Prostate gland (tissue), 2 donors: ENCODE results near the gene USP17L13.
"Not testable (repeated sequence)": the region's sequence is repeated elsewhere in the genome, so short reads cannot be mapped to it uniquely, and the experiment has no call there.

Experiments used
- POLR2A ChIP-seq: fragments of 450-650 bp; IDR thresholded peaks from one replicate; pipeline ENCODE4 v1.6.1; 2016; ENCODE audit warnings: antibody characterized with exemption, mild to moderate bottlenecking
- POLR2AphosphoS5 ChIP-seq: sonication (generic); formaldehyde crosslinking; IDR thresholded peaks from one replicate; pipeline ENCODE4 v1.6.1; 2017; ENCODE audit warnings: antibody characterized with exemption
- TF ChIP-seq, protein P1 (sequence below), 4 experiments: fragments of 200-600 bp in 2 of 4; fragments of 450-650 bp in 2 of 4; sonication (generic) in 2 of 4; IDR thresholded peaks; 1 replicate in 3 of 4; 2 replicates in 1 of 4; pipeline ENCODE4 v1.5.1; 2016 to 2019; ENCODE audit warnings: antibody characterized with exemption in 4 of 4, mild to moderate bottlenecking in 2 of 4, moderate library complexity in 2 of 4

DNA sequence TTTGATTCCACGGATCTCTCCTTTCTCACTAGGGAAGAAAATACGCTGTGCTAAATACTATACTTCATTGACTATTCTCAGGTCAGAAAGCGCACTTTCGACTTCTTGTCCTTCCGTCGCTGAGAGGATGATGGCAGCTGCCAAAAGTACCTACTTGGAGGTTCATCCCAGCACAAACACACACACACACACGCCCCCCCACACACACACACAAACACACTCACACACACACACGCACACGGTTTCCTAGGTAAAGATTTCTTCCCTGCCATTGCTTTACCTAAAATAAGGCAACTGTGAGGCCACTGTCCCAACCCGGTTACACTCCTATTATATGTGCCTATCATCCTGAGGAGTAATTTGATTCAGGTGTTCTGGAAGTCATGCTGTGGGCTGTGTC lies 47.0 kb downstream of the USP17L13 start:
- TF ChIP-seq, protein P1, sequence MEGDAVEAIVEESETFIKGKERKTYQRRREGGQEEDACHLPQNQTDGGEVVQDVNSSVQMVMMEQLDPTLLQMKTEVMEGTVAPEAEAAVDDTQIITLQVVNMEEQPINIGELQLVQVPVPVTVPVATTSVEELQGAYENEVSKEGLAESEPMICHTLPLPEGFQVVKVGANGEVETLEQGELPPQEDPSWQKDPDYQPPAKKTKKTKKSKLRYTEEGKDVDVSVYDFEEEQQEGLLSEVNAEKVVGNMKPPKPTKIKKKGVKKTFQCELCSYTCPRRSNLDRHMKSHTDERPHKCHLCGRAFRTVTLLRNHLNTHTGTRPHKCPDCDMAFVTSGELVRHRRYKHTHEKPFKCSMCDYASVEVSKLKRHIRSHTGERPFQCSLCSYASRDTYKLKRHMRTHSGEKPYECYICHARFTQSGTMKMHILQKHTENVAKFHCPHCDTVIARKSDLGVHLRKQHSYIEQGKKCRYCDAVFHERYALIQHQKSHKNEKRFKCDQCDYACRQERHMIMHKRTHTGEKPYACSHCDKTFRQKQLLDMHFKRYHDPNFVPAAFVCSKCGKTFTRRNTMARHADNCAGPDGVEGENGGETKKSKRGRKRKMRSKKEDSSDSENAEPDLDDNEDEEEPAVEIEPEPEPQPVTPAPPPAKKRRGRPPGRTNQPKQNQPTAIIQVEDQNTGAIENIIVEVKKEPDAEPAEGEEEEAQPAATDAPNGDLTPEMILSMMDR (IDR thresholded peaks at IDR 0.05) = not testable (repeated sequence)
- not testable (repeated sequence) for TF ChIP-seq POLR2A, POLR2AphosphoS5
